ENCODE data around the gene FUT8.

DNA sequence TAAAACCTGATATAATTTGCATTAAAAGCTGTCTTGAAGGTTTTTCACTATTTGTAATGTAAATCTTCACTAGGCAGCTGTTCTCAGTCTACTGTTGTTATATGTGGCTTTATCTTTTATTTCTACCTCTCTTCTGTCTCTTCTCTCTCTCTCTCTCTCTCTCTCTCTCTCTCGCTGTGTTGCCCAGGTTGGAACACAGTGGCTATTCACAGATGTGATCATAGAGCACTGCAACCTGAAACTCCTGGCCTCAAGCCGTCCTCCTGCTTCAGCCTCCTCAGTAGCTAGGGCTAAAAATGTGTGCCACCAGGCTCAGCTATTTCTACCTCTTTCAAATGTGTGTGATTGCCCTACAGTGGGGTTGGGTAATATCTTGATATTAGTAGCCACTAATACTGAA lies 21.1 kb downstream of the FUT8 start:
- TF ChIP-seq, protein P1, sequence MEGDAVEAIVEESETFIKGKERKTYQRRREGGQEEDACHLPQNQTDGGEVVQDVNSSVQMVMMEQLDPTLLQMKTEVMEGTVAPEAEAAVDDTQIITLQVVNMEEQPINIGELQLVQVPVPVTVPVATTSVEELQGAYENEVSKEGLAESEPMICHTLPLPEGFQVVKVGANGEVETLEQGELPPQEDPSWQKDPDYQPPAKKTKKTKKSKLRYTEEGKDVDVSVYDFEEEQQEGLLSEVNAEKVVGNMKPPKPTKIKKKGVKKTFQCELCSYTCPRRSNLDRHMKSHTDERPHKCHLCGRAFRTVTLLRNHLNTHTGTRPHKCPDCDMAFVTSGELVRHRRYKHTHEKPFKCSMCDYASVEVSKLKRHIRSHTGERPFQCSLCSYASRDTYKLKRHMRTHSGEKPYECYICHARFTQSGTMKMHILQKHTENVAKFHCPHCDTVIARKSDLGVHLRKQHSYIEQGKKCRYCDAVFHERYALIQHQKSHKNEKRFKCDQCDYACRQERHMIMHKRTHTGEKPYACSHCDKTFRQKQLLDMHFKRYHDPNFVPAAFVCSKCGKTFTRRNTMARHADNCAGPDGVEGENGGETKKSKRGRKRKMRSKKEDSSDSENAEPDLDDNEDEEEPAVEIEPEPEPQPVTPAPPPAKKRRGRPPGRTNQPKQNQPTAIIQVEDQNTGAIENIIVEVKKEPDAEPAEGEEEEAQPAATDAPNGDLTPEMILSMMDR (IDR thresholded peaks at IDR 0.05) = no peak
- TF ChIP-seq POLR2A (IDR thresholded peaks at IDR 0.05) = no peak
